Epithelial cell of prostate (primary cell): ENCODE measurements around the gene LAD1.

Experiments used
- DNase-seq: peaks from one replicate; pipeline ENCODE4 v3.0.0-alpha.2; 2011; ENCODE audit warnings: low read depth, low spot score
- H3K27ac ChIP-seq: fragments of 450-650 bp; 2 replicates; pipeline ENCODE4 v1.5.1; 2017; ENCODE audit warnings: mild to moderate bottlenecking

The LAD1 gene

GRCh38 chr1:201419746-201420607 is 20.9 kb upstream of the LAD1 start:
- DNase-seq, result no peak
- H3K27ac ChIP-seq, result no peak overlapping the region

- no peak overlapping the region for H3K27ac ChIP-seq
- no peak for DNase-seq
Measured at GRCh38 chr1:201419256-201419655, 20.1 kb upstream of the LAD1 start.

DNA sequence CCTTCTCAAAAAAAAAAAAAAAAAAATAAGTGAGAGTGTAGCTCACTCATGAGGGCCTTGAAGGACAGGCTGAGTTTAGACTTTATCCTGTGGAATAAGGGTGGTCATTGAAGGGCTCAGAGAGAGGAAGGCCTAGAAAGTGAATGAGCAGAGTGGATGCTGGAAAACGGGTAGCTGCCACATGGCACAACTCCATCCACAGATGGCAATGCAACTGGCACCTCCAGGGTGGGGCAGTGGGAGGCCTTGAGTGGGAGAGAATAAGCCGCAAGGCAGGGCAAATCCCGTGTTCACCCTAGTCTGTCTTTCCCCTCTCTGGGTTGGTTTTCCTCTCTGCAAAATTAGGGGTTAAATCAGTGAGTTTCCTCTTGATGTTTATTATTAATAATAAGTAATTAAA is 19.3 kb upstream of the LAD1 start:
- no peak for DNase-seq
- no peak overlapping the region for H3K27ac ChIP-seq

GRCh38 chr1:201414051-201414738 is 15.1 kb upstream of the LAD1 start:
- no peak for DNase-seq
- no peak overlapping the region for H3K27ac ChIP-seq

DNA sequence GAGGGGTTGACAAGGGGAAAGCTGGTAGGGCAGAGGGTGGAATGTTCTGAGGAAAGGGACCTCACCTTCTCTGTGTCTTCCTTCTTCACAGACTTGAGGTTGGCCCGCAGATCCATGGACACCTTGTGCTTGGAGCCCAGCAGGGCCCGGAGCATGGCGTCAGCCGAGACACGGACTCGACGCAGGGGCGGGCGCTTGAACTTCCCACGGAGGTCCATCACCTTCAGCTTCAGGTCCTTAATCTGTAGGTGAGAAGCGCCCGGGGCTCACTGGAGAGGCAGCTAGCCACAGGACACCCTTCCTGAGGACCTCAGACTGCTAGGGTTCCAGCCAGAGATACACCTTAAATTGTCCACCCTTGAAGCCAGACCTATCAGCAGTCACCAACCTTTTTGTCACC is 12.2 kb upstream of the LAD1 start:
- H3K27ac ChIP-seq, result no peak overlapping the region
- DNase-seq, result no peak

DNA sequence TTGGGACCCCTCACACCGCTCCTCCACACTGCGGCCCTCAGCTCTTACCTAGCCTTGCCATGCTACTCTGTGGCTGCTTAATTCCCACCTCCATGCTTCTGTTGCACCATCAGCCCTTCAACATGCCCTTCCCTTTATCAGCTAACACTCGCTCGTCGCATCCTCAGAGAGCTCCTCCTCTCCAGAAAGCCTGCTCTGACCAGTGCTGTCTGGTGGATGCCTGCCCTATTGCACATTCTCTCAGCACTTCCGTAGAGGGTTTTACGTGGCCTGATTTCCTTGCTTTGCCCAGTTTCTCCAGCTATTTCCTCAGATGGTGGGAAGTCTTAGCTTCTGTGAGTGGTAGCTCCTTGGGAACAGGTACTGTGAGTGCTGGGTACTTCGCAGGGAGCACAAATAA is 10.3 kb upstream of the LAD1 start:
- DNase-seq, result no peak
- H3K27ac ChIP-seq, result no peak overlapping the region

- no peak for DNase-seq
- H3K27ac ChIP-seq, result no peak overlapping the region
Measured at GRCh38 chr1:201408834-201409200, 9.7 kb upstream of the LAD1 start.

DNA sequence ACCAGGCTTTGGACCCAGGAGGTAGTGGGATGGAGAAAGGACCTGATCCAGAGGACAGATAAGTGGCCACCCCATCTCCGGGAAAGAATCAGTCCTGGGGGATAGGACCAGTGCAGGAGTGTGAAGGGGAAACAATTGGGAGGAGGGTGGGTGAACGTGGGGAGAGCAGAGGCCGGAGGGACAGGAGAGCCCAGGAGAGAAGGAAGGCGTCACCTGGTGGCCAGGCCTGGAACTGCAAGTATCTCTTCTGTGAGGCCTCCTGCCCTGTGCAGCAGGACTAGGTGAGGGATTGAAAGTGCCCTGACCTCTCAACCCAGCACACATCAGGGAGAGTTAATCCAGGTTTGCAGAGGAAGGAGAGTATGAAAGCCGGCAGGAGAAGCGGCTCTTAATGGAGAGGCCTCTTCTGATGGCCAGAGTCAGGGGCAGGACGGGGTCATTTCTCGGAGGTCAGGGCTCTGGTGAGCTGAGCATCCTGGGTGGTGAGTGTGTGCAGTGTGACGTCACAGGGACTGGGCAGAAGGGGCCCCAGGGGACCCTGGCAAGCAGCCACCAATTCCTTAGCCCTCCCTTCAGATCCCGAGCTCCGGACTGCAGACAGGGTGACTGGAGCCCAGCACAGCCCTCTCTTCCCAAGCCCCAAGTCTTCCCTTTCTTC is 9.2 kb upstream of the LAD1 start:
- no peak for DNase-seq
- H3K27ac ChIP-seq, result peak overlapping the region; percentile 27

GRCh38 chr1:201406831-201407406 is 7.8 kb upstream of the LAD1 start:
- DNase-seq, result no peak
- H3K27ac ChIP-seq, result peak overlapping the region; percentile 27

DNA sequence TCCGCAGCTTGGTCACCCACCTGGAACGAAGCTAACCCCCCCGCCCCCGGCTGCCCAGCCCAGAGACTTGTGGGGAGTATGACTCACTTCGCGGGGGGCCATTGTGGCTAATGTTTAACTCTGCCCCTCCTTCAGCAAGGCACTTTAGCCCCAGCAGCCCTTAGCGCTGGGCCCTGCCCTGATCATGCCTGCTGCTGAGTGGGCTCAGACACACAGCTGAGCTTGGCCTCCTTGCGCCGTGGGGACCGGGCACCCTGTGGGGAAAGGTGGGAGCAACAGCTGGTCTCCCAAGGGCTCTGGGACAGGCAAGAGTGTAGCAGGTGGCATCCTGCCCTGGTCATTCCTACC is 6.3 kb upstream of the LAD1 start:
- H3K27ac ChIP-seq, result no peak overlapping the region
- no peak for DNase-seq

DNA sequence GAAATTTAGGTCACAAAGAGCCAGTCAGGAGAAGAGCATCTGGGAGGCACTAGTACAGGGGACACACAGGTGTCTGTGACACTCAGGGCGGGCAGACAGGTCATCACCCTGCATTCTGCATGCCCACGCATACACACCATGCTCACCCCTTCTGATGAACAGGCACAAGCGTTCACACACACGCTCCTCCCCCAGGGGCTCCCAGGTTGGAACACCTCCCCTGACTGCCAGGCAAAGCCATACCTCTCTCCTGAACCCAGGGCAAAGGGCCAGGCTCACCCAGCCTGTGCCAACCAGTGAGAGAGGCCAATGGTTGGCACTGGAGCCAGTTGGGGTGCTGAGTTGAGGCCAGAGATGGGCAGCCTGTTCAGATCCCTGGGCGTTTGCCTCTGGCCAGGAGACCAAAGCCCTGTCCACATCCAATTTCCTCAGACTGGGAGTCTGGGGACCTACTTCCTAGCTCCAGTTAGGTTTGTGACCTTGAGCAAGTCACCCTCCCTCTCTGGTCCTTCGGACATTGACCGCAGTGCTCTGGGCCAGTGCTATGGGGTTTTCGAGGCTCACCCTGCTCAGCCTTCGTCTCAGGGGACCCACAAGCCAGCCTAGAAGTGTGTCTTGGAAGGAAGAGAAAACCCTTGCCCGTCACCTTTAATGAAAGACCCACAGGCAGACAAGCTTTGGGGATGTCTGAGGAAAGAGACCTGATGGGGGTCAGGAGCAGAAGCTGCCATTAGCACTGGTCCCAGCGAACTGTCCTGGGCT is 5.8 kb upstream of the LAD1 start:
- H3K27ac ChIP-seq, result no peak overlapping the region
- no peak for DNase-seq

- DNase-seq, result no peak
- no peak overlapping the region for H3K27ac ChIP-seq
Measured at GRCh38 chr1:201404055-201404454, 4.9 kb upstream of the LAD1 start.

- no peak for DNase-seq
- H3K27ac ChIP-seq, result no peak overlapping the region
Measured at GRCh38 chr1:201403359-201403758, 4.2 kb upstream of the LAD1 start.

- no peak overlapping the region for H3K27ac ChIP-seq
- DNase-seq, result no peak
Measured at GRCh38 chr1:201401700-201402099, 2.6 kb upstream of the LAD1 start.

GRCh38 chr1:201400852-201401230 is 1.7 kb upstream of the LAD1 start:
- no peak for DNase-seq
- H3K27ac ChIP-seq, result peak overlapping the region; percentile 99

- H3K27ac ChIP-seq, result peak overlapping the region; percentile 99
- DNase-seq, result no peak
Measured at GRCh38 chr1:201400212-201400851, 1.2 kb upstream of the LAD1 start.

DNA sequence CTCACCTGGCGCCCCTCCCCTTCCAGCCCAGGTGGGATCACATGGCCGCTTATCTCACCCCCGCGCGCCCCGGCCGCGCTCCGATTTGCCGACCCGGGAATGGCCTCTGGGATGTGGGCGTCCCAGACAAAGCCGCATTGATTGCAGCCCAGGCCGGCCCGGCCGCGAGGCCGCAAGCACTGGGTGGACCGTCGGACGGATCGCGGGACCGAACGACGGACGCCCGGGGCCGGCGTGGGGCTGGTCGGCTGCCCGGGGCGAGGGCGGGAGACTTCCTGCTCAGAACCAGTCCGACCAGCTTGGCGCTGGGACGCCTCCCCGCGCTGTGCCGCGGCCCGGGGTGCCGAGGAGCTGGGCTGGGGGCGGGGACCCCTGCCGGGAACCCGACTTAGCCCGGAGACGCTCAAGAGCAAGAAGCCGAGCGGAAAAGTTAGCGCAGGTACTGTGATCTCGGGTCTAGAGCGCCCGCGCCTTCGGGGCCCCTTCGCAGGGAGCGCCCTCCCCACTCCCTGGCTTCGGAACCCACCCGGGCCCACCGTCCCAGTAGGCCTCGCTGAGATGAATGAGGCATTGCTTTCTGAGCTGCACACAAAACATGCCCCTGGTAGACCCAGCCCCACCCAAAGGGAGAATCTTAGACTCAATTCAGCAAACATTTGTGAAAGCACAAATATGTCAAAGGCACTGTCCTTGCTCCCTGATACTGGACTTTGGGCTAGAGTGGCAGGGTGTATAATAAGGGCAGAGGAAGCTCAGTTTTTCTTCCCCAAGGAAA is 415 bp upstream of the LAD1 start:
- no peak for DNase-seq
- H3K27ac ChIP-seq, result peak overlapping the region; percentile 99

DNA sequence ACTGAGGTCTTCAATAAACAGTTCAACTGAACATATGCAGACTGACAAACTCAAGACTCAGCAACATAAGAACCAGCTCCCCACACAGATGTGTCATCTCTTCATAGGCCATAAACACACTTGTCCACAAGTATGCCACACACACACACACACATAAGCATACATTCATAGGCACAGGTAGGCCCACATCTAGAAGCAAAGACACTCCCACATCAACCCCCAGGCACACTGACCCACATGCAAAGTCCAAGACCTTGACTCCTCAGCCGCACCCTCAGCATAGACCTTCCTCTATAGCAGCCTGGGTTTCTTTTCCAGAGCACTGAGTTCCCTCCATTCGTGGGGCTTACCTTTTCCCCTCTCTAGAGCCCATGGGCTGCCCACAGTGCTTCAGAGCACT is 1.4 kb downstream of the LAD1 start:
- peak; percentile 86 for DNase-seq
- peak overlapping the region; percentile 99 for H3K27ac ChIP-seq

GRCh38 chr1:201396861-201397464 is 2.2 kb downstream of the LAD1 start:
- peak; percentile 72 for DNase-seq

More at GRCh38 chr1:201396861-201397464, 2.2 kb downstream of the LAD1 start:
- H3K27ac ChIP-seq, result peak overlapping the region; percentile 99
